NCI-H128 (cell line): ENCODE data around the gene COL27A1.

Experiments
- DNase-seq: peaks from one replicate; lab custom pipeline; 2025; ENCODE audit not compliant: unreplicated experiment; lab: John Stamatoyannopoulos, UW

Gene COL27A1

GRCh38 chr9:114238891-114239875 is 83.8 kb downstream of the COL27A1 start:
- no peak for DNase-seq

- DNase-seq = no peak
Observed at GRCh38 chr9:114240216-114240615, 84.9 kb downstream of the COL27A1 start.

GRCh38 chr9:114240647-114241558 is 85.6 kb downstream of the COL27A1 start:
- no peak for DNase-seq

- DNase-seq = no peak
Observed at GRCh38 chr9:114242837-114243236, 87.5 kb downstream of the COL27A1 start.

GRCh38 chr9:114243240-114243639 is 87.9 kb downstream of the COL27A1 start:
- no peak for DNase-seq

- no peak for DNase-seq
Observed at GRCh38 chr9:114244570-114244969, 89.2 kb downstream of the COL27A1 start.

- DNase-seq = no peak
Observed at GRCh38 chr9:114246558-114246957, 91.2 kb downstream of the COL27A1 start.

- no peak for DNase-seq
Observed at GRCh38 chr9:114247077-114247476, 91.7 kb downstream of the COL27A1 start.

- no peak for DNase-seq
Observed at GRCh38 chr9:114247491-114247890, 92.2 kb downstream of the COL27A1 start.

- DNase-seq = no peak
Observed at GRCh38 chr9:114248299-114248707, 93.0 kb downstream of the COL27A1 start.

- DNase-seq = no peak
Observed at GRCh38 chr9:114249424-114250234, 94.3 kb downstream of the COL27A1 start.

- no peak for DNase-seq
Observed at GRCh38 chr9:114250235-114250568, 94.9 kb downstream of the COL27A1 start.

- DNase-seq = no peak
Observed at GRCh38 chr9:114250648-114251047, 95.3 kb downstream of the COL27A1 start.

GRCh38 chr9:114252394-114252793 is 97.1 kb downstream of the COL27A1 start:
- DNase-seq = no peak

GRCh38 chr9:114256827-114257328 is 101.5 kb downstream of the COL27A1 start:
- no peak for DNase-seq

GRCh38 chr9:114258218-114258617 is 102.9 kb downstream of the COL27A1 start:
- DNase-seq = no peak

GRCh38 chr9:114258866-114259797 is 103.8 kb downstream of the COL27A1 start:
- no peak for DNase-seq

GRCh38 chr9:114259798-114260523 is 104.6 kb downstream of the COL27A1 start:
- DNase-seq = no peak

GRCh38 chr9:114261026-114261425 is 105.7 kb downstream of the COL27A1 start:
- no peak for DNase-seq
